ENCODE results near the gene SGCD.

The SGCD gene

GRCh38 chr5:156366521-156366920 lies 39.6 kb downstream of the SGCD start:
- POLR2A ChIA-PET = no interaction called here
- CTCF ChIA-PET = no interaction called here

GRCh38 chr5:156367597-156367996 lies 40.6 kb downstream of the SGCD start:
- TF ChIP-seq ZSCAN30 (tag by site-specific recombination; IDR thresholded peaks at IDR 0.05) = no peak
- no peak for TF ChIP-seq ZNF184 (tag by site-specific recombination; IDR thresholded peaks at IDR 0.05)
- TF ChIP-seq GLI4 (tag by site-specific recombination; IDR thresholded peaks at IDR 0.05) = no peak
- TF ChIP-seq ZBTB17 (tag by site-specific recombination; IDR thresholded peaks at IDR 0.05) = no peak
- TF ChIP-seq ZNF398 (tag by site-specific recombination; IDR thresholded peaks at IDR 0.05) = no peak
- no peak for TF ChIP-seq MZF1 (tag by site-specific recombination; IDR thresholded peaks at IDR 0.05; ENCODE audit: borderline replicate concordance)
- no peak for TF ChIP-seq REPIN1 (tag by site-specific recombination; IDR thresholded peaks at IDR 0.05; ENCODE audit: low read depth)
- no peak for TF ChIP-seq ZNF670 (tag by site-specific recombination; IDR thresholded peaks at IDR 0.05; ENCODE audit: low read depth)
- ChIA-PET CTCF (no interaction called here), POLR2A (no interaction called here)
- no peak overlapping the region for H3K27ac ChIP-seq (ENCODE audit: extremely low read depth, low read depth, low read length)
- no peaks in the 10 kb centered on the region for H3K9me3 ChIP-seq (ENCODE audit: control insufficient read depth, insufficient read depth, low read depth, low read length)
- H3K4me3 ChIP-seq (ENCODE audit: low read depth, low read length) = no peak overlapping the region
- no peaks in the 10 kb centered on the region for H3K4me1 ChIP-seq (ENCODE audit: control insufficient read depth, insufficient read depth, low read length)
- H3K36me3 ChIP-seq (ENCODE audit: control insufficient read depth in 2 of 2, insufficient read depth in 1 of 2, low read length in 2 of 2) = no peaks in the 10 kb centered on the region

More at GRCh38 chr5:156366521-156366920, 39.6 kb downstream of the SGCD start:
- Histone ChIP-seq H3K36me3 (ENCODE audit: control insufficient read depth in 2 of 2, insufficient read depth in 1 of 2, low read length in 2 of 2) (no peaks in the 10 kb centered on the region), H3K4me3 (ENCODE audit: low read depth, low read length) (no peak overlapping the region), H3K9me3 (ENCODE audit: control insufficient read depth, insufficient read depth, low read depth, low read length) (no peaks in the 10 kb centered on the region), H3K4me1 (ENCODE audit: control insufficient read depth, insufficient read depth, low read length) (no peaks in the 10 kb centered on the region), H3K27ac (ENCODE audit: extremely low read depth, low read depth, low read length) (no peak overlapping the region)
- TF ChIP-seq INSM2 (tag by site-specific recombination; IDR thresholded peaks at IDR 0.05) = no peak
- no peak for TF ChIP-seq ZFP69B (tag by site-specific recombination; IDR thresholded peaks at IDR 0.05)
- TF ChIP-seq ZNF624 (tag by site-specific recombination; IDR thresholded peaks at IDR 0.05) = no peak

- ChIA-PET POLR2A (no interaction called here), CTCF (no interaction called here)
- H3K4me3 ChIP-seq (ENCODE audit: low read depth, low read length) = no peak overlapping the region
- TF ChIP-seq ZNF704 (tag by site-specific recombination; IDR thresholded peaks at IDR 0.05) (no peak), ZNF623 (tag by site-specific recombination; IDR thresholded peaks at IDR 0.05) (no peak), ZNF530 (tag by site-specific recombination; IDR thresholded peaks at IDR 0.05; ENCODE audit: low read depth) (no peak), ZBTB44 (tag by site-specific recombination; IDR thresholded peaks at IDR 0.05) (no peak), ZNF121 (tag by site-specific recombination; IDR thresholded peaks at IDR 0.05) (no peak), KLF7 (tag by site-specific recombination; IDR thresholded peaks at IDR 0.05; ENCODE audit: borderline replicate concordance) (no peak), ZNF132 (tag by site-specific recombination; IDR thresholded peaks at IDR 0.05; ENCODE audit: borderline replicate concordance) (no peak), AEBP2 (tag by site-specific recombination; IDR thresholded peaks at IDR 0.05; ENCODE audit: borderline replicate concordance) (no peak), ZBTB20 (tag by site-specific recombination; IDR thresholded peaks at IDR 0.05) (no peak), ZNF843 (tag by site-specific recombination; IDR thresholded peaks at IDR 0.05) (no peak), ZNF140 (tag by site-specific recombination; IDR thresholded peaks at IDR 0.05) (no peak), ZNF248 (tag by site-specific recombination; IDR thresholded peaks at IDR 0.05) (no peak), SP2 (tag by site-specific recombination; IDR thresholded peaks at IDR 0.05) (no peak), ZNF777 (tag by site-specific recombination; IDR thresholded peaks at IDR 0.05; ENCODE audit: borderline replicate concordance) (no peak)
- no peak overlapping the region for H3K27ac ChIP-seq (ENCODE audit: extremely low read depth, low read depth, low read length)
- no peaks in the 10 kb centered on the region for H3K4me1 ChIP-seq (ENCODE audit: control insufficient read depth, insufficient read depth, low read length)
- H3K9me3 ChIP-seq (ENCODE audit: control insufficient read depth, insufficient read depth, low read depth, low read length) = no peaks in the 10 kb centered on the region
- no peaks in the 10 kb centered on the region for H3K36me3 ChIP-seq (ENCODE audit: control insufficient read depth in 2 of 2, insufficient read depth in 1 of 2, low read length in 2 of 2)
Observed at GRCh38 chr5:156375895-156376495, 49.0 kb downstream of the SGCD start.

All from HEK293 (cell line).